GM13977 (cell line): ENCODE measurements around the gene PAEP.
A peak's percentile ranks its signal among the peaks of the same experiment; 100 is the strongest.

ENCODE experiments used
- DNase-seq: peaks from one replicate; pipeline ENCODE4 v3.0.0; 2012; ENCODE audit warnings: low spot score
- CTCF ChIP-seq: IDR thresholded peaks from 2 replicates; pipeline ENCODE4 v1.5.1; 2012; ENCODE audit warnings: mild to moderate bottlenecking, control low read depth; ENCODE audit not compliant: insufficient read depth; ENCODE audit errors: extremely low read depth, missing control alignments
- in situ Hi-C: fragments of 300-500 bp; cut with MboI; formaldehyde crosslinking; loops from one replicate; pipeline ENCODE4 v1.12.0; 2022; ENCODE audit warnings: low sequenced_read_pairs, low pct_unique_long_range_greater_than_20kb, mixed read lengths, inconsistent platforms; ENCODE audit not compliant: unreplicated experiment

PAEP gene

GRCh38 chr9:135614821-135615665, 53.5 kb downstream of the PAEP start:
- no peak for TF ChIP-seq CTCF
- in situ Hi-C loops: no loop called here
- no peak for DNase-seq

DNA sequence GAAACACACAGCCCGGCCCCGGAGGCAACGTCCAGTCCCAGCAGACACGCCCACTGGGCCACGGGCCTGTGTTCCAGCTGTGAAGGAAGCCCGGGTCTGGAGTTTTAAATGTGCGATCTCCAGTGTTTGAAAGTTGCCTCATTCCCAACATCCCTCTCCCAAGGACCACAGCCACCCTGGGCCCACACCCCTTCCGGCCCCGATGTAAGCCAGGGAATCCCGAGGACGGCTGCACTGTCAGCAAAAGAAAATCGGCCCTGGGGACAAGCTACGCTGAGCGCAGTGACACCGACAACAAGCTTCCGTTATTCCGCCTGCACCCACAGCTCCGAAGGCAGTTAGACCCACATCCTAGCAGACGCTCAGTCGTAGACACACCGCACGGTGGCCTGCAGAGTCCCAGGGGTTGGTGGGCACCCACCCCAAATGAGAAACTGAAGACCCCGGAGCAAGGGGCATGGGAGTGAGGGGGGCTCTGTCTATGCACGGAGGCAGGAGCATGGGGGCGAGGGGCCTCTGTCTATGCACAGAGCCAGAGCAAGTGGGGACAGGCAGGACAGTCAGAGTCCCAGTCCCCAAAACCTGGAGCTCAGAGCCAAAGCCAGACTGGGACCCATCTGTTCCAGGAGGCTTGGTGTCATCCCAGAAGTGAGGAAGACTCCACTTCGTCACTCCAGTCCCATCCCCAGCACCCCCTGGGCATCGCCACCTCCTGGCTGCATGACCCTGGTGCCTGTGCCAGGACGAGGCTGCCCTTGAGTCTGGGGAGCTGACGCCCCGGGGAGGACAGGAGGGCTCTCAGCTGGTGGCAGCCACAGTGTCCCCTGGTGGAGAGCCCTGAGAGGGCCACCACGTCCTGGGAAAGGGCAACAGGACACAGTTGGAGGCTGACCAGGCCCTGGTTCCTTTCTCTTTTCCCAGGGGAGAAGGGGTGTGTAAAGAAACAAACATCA, 54.4 kb downstream of the PAEP start:
- DNase-seq: peak; percentile 27
- TF ChIP-seq CTCF: no peak
- in situ Hi-C loops: no loop called here
